Measurements from ENCODE around the gene CCN2.

CCN2 gene, protein sequence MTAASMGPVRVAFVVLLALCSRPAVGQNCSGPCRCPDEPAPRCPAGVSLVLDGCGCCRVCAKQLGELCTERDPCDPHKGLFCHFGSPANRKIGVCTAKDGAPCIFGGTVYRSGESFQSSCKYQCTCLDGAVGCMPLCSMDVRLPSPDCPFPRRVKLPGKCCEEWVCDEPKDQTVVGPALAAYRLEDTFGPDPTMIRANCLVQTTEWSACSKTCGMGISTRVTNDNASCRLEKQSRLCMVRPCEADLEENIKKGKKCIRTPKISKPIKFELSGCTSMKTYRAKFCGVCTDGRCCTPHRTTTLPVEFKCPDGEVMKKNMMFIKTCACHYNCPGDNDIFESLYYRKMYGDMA

DNA sequence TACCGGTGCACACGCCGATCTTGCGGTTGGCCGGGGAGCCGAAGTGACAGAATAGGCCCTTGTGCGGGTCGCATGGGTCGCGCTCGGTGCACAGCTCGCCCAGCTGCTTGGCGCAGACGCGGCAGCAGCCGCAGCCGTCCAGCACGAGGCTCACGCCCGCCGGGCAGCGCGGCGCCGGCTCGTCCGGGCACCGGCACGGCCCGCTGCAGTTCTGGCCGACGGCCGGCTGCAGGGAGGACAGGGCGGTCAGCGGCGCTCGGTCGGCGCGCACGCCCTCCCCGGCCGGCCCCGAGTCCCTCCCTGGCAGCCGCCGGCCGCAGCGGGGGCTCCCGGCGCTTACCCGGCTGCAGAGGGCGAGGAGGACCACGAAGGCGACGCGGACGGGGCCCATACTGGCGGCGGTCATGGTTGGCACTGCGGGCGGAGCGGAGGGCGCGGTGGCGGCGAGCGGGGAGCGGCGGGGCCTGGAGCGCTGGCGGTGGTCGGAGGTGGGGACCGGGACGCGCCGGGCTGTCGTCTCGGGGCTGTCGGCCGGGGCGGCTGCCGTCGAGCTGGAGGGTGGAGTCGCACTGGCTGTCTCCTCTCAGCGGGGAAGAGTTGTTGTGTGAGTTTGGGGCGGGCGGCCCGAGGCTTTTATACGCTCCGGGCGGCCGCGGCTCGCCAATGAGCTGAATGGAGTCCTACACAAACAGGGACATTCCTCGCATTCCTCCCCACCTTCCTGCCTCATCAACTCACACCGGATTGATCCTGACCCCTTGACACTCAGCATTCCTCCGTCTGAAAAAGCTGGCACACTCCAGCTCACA, at the start of gene CCN2:
Gene CCN2 (minus strand): TSS at position 606 of the 809 bp plus-strand sequence. CDS start 200 bp downstream, at position 406.
- DNase-seq: no peak

GRCh38 chr6:132000296-132000695, 49.1 kb upstream of the CCN2 start:
- DNase-seq: no peak

DNA sequence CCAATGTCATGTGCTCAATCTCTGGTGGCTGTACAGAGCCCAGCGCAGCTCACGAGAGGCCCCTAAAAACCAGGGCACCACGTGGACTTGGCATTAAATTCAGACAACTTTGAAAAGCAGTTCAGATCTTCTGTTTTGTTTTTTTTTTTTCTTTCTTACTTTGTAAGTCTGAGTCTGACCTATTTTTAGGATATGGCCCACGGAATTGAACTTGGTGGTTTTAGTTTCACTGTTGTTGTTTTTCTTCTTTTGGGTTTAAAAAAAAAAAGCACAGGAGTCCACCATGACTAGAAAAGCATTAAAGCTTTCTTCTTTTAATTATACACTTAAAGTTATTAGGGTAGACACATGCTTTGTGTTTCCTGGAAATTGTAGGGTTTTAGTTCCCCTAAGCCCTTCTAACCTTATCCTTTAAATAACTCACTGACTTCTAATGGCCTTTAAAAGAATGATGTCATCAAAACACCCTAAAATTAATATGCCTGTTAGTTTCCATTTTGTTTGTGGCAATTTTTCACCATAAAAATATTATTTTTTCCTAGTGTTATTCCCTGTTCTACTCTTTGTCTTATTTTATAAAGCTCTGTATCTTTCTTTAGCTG, 48.5 kb upstream of the CCN2 start:
- no peak for DNase-seq

DNA sequence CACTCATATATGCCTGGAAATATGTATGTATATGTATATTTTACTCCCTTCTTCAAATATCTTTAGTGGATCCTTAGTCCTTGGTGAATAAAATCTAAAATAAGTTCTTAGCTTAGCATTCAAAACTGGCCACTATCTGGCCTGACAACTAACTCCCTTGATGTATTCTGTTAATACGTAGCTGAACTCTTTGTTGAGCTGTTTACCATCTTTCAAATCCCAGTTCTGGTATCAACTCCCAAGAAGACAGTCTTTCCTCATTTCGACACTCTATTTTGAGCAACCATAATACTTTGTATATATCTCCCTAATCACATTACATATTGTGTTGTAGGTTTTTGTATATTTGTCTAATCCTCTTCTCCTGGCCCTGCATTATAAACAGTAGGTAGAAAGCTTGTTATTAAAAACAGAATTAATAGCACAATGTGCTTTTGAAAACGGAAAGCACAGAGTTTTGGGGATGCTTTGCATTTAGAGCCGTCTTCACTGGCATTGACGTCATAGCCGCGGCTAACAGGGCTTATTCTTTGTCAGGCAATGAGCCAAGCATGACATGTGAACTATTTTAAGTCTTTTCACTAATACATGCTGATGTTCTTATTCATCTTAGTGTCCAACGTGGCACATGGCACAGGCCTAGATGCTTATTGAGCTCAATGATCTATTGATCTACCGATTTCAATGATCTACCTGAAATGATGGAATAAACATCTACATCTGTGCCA, 47.2 kb upstream of the CCN2 start:
- no peak for DNase-seq

- no peak for DNase-seq
Measured at GRCh38 chr6:131997429-131998153, 46.4 kb upstream of the CCN2 start.

DNA sequence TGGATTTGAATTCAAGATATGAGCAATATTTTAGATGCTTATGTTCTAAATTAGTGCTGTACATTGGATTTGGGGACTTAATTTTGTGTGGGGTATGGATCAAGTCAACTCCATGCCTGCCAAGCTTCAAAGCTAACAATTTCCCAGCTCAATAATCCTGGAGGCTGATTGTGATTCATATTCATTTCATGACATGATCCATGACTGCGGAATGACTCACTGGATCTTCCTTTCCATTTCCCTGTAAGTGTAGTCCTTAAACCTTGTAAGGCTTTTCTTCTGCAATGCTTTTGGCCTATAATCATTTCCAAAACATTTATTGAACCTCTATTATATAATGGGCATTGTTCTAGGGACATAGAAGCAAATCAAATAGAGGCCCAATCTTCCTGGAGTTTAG, 44.7 kb upstream of the CCN2 start:
- no peak for DNase-seq

DNA sequence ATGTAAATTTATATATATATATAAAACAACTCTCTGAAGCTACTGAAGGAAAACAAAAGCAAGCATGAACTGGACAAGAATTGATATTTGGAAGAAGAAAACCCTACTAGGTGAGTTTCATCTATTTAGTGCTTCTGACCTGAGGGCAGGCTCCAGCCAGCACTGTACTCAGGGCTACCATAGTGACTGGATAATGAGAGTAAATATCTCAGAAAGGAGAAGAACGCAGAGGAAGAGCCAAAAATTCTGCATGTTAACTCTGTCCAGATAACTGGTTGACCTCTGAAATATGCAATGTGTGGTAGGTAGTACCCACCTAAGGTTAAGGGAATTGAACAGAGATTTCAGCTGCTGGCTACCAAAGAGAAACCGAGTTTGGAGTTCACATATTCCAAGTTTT, 41.4 kb upstream of the CCN2 start:
- no peak for DNase-seq

DNA sequence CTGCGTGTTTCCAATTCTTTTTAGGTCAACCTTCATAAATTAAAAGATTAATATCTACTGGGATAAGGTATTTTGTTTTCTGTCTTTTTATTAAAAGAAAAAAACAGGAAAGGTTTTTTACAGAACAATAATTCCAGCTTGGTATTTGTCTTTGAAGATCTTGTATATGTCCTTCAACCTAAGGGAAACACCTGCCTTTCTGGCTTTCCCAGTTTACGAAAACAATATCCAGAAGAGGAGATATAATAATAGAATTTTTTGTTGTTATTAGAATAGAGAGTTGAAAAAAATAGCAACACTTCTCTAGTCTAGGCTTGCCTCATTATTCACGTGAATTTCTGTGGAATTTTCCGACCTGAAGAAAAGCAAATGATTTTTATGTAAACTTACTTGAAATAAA, 37.9 kb upstream of the CCN2 start:
- no peak for DNase-seq

GRCh38 chr6:131982740-131983259, 31.6 kb upstream of the CCN2 start:
- no peak for DNase-seq

DNA sequence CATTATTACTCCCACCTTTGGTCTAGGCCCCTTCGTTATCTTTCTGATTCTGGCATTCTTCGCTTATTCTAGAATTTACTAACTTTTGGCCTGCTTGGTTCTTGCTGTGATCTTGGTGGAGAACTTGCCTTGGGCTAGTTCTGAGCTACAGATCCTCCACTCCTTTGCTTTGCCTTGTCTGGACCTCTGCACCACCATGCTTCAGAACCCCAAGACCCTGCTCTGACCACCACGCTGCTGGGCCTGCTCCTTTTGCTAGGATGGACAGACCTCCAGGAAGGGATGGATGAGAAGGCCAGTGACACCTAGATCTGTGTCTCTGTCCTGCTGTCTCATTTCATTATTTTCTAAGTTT, 30.4 kb upstream of the CCN2 start:
- DNase-seq: no peak

DNA sequence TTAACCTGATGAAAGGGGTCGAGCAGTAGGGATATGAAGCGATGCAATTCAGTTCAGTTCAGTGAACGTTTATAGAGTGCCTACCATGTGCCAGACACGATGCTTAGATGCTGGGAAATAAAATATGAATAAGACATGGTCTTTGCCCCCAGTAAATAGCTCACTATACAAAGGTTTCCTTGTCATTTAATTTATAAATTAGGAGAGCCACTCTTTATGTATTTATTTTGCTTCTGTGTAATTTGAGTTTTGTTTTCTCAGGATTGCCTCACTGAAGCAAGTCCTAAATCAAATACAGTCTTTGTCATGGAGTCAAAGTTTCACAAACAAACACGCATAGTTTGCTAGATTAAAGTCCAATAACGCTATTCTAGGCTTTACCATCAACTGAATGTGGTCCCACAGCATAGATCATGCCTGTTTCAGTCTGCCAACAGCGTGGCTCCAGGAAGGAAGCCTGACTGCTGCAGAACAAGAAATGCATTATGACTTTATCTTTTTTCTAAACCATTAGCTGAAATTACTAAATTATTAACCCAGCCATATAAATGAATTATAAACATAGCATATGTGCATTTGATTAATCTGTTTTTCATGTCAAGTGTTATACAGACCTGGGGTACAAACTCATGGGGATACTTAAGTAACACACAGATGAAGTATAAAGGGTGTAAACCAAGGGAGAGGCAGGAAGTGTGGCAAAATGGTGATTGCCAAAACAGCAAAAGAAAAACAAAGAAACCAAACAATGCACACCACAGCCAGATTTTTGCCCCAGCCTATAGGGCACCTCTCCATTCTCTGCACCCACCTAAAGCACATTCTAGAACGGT, 29.8 kb upstream of the CCN2 start:
- DNase-seq: no peak

GRCh38 chr6:131980338-131980790, 29.2 kb upstream of the CCN2 start:
- DNase-seq: no peak

GRCh38 chr6:131979515-131980337, 28.6 kb upstream of the CCN2 start:
- DNase-seq: no peak

GRCh38 chr6:131978522-131978921, 27.4 kb upstream of the CCN2 start:
- no peak for DNase-seq

- DNase-seq: no peak
Measured at GRCh38 chr6:131976545-131977061, 25.4 kb upstream of the CCN2 start.

GRCh38 chr6:131972741-131973140, 21.6 kb upstream of the CCN2 start:
- DNase-seq: no peak

GRCh38 chr6:131970076-131970859, 19.1 kb upstream of the CCN2 start:
- DNase-seq: no peak

- DNase-seq: no peak
Measured at GRCh38 chr6:131968656-131969055, 17.5 kb upstream of the CCN2 start.

- DNase-seq: no peak
Measured at GRCh38 chr6:131967948-131968347, 16.8 kb upstream of the CCN2 start.
